Pancreas (tissue), 10 donors: ENCODE data around the gene PPP2R1A. TPM values are rescaled to one million over a fixed set of nuclear protein-coding genes. Genes with fewer than 3 reads are reported as not detected.

ENCODE experiments used
- ATAC-seq, 4 donors: fragments of 200-7000 bp; cut with Tn5 transposase; one replicate each; pipeline versions ENCODE4 v1.8.0 to v1.9.1; 2020; ENCODE audit warnings: mild to moderate bottlenecking in 4 of 4, moderate library complexity in 4 of 4
- DNase-seq, 6 donors: peaks; one replicate each; pipeline ENCODE4 v3.0.0-alpha.2; 2020
- FAIRE-seq: peaks from 2 replicates; lab custom pipeline; 2012; peaks lifted over from hg19 to GRCh38; lab: Jason Lieb, UNC
- H3K27ac ChIP-seq, 4 donors: fragments of 200-600 bp; sonication (generic); 1 replicate in 3 of 4; 2 replicates in 1 of 4; pipeline versions ENCODE4 v1.5.0 to v1.8.0; 2020
- H3K27me3 ChIP-seq, 4 donors: fragments of 200-600 bp; one replicate each; pipeline ENCODE4 v1.8.0; 2021
- H3K36me3 ChIP-seq, 3 donors: fragments of 200-600 bp; sonication (generic) in 1 of 3; one replicate each; pipeline versions ENCODE4 v1.5.0 to v1.8.0; 2020 to 2021
- H3K4me1 ChIP-seq, 3 donors: fragments of 200-600 bp; one replicate each; pipeline ENCODE4 v1.8.0; 2021
- H3K4me3 ChIP-seq, 4 donors: fragments of 200-600 bp; sonication (generic) in 2 of 4; one replicate each; pipeline versions ENCODE4 v1.5.0 to v1.8.0; 2020 to 2021
- H3K9me3 ChIP-seq, 4 donors: fragments of 200-600 bp; one replicate each; pipeline ENCODE4 v1.8.0; 2021
- CTCF ChIP-seq, 4 donors: fragments of 200-600 bp; sonication (generic) in 3 of 4; IDR thresholded peaks; one replicate each; pipeline versions ENCODE4 v1.5.0 to v1.8.0; 2021; ENCODE audit warnings: antibody characterized with exemption in 4 of 4
- WGBS, 2 donors: extraction: QIAGEN DNeasy Blood & Tissue Kit; methylation state at CpG; one replicate each; pipeline ENCODE4 v1.1.7; 2013; 5-methylcytosine and 5-hydroxymethylcytosine counted together
- intact Hi-C, 3 donors: fragments of 100-400 bp; cut with DNase I; formaldehyde crosslinking; loops; one replicate each; pipeline versions ENCODE4 v1.11.1 to v1.14.2; 2022
- polyA plus RNA-seq, 2 donors: library from polyadenylated mRNA; stranded (reverse); fragments of 200-250 nt; gene quantifications; one replicate each; pipeline ENCODE4 v1.2.3, GENCODE V29; 2013
- total RNA-seq, 6 donors: library from RNA; stranded (reverse); fragmentation: NEBNext Ultra II Directional in 4 of 6; extraction: Animal tissue kit (Norgen Biotek cat#: 25700) in 4 of 6; gene quantifications; one replicate each; pipeline versions ENCODE4 v1.2.1 to v1.2.4, GENCODE V29; 2021 to 2023
- donor health status: healthy with polysubstance abuse.
- donor health status: DM: no; HTN: no; CAD: no; lungs with moderate emphysema.
- donor health status: DM: no; HTN: no; CAD: no.
- donor health status: control.
- donor health status: control.
- donor health status: Bipolar disorder and iron deficiency.
- donor health status: DM: yes; HTN: yes; CAD: no.
- donor health status: DM: no; HTN: no; CAD: no.
- donor health status: DM: no; HTN: no; CAD: no.
- donor health status: DM: yes; HTN: yes; CAD: no.

Gene PPP2R1A
- total and polyA plus RNA-seq, 8 donors = 70.9 to 119 (median 99.1) TPM

- no peaks in the 10 kb centered on the region for H3K27me3 ChIP-seq
- H3K36me3 ChIP-seq = no peaks in the 10 kb centered on the region
- FAIRE-seq (no peak), DNase-seq (peak in 1 of 6 donors; percentile 56), ATAC-seq (peak in 3 of 4 donors; percentile 6 to 20 (median 10))
- peak overlapping the region; percentile 91 to 98 (median 96) for H3K4me3 ChIP-seq
- no peak for TF ChIP-seq CTCF (IDR thresholded peaks at IDR 0.05)
- intact Hi-C loops = no loop called here
- H3K4me1 ChIP-seq = peaks cover 0 to 7% (median 5%) of the 10 kb centered on the region in 3 donors
- no peaks in the 10 kb centered on the region for H3K9me3 ChIP-seq
- peak overlapping the region; percentile 90 to 96 (median 94) for H3K27ac ChIP-seq
- 11 to 15% methylated on average over 11 of the region's 11 CpGs for WGBS, 2 donors
Measured at GRCh38 chr19:52270266-52270885, 80.5 kb downstream of the PPP2R1A start.

GRCh38 chr19:52273301-52273700, 83.4 kb downstream of the PPP2R1A start:
- no peak for DNase-seq
- H3K27me3 ChIP-seq = no peaks in the 10 kb centered on the region
- H3K36me3 ChIP-seq = no peaks in the 10 kb centered on the region
- no peak for ATAC-seq
- FAIRE-seq = no peak
- TF ChIP-seq CTCF (IDR thresholded peaks at IDR 0.05) = no peak
- H3K4me3 ChIP-seq = no peak overlapping the region
- H3K4me1 ChIP-seq = peaks cover 0 to 7% (median 5%) of the 10 kb centered on the region in 3 donors
- H3K9me3 ChIP-seq = no peaks in the 10 kb centered on the region
- no peak overlapping the region for H3K27ac ChIP-seq
- WGBS, 2 donors = 95 to 100% methylated on average over 2 of the region's 2 CpGs
- intact Hi-C loops = no loop called here

GRCh38 chr19:52274191-52274590, 84.3 kb downstream of the PPP2R1A start:
- no peak for ATAC-seq
- 84 to 87% methylated on average over 5 of the region's 5 CpGs for WGBS, 2 donors

GRCh38 chr19:52275988-52276387, 86.1 kb downstream of the PPP2R1A start:
- Histone ChIP-seq H3K4me1 (no peaks in the 10 kb centered on the region), H3K36me3 (no peaks in the 10 kb centered on the region), H3K27ac (no peak overlapping the region), H3K9me3 (no peaks in the 10 kb centered on the region), H3K27me3 (no peaks in the 10 kb centered on the region), H3K4me3 (no peak overlapping the region)
- no peak for TF ChIP-seq CTCF (IDR thresholded peaks at IDR 0.05)
- ATAC-seq (no peak), FAIRE-seq (no peak), DNase-seq (no peak)
- intact Hi-C loops = no loop called here
- WGBS, 2 donors = 90 to 93% methylated on average over 5 of the region's 5 CpGs

More at GRCh38 chr19:52274191-52274590, 84.3 kb downstream of the PPP2R1A start:
- Histone ChIP-seq H3K27me3 (no peaks in the 10 kb centered on the region), H3K27ac (no peak overlapping the region), H3K4me3 (no peak overlapping the region), H3K9me3 (no peaks in the 10 kb centered on the region), H3K36me3 (no peaks in the 10 kb centered on the region), H3K4me1 (peaks cover 0 to 3% (median 0%) of the 10 kb centered on the region in 3 donors)
- no peak for DNase-seq
- intact Hi-C loops = no loop called here
- no peak for TF ChIP-seq CTCF (IDR thresholded peaks at IDR 0.05)
- no peak for FAIRE-seq

GRCh38 chr19:52277471-52277870, 87.6 kb downstream of the PPP2R1A start:
- Histone ChIP-seq H3K27me3 (no peaks in the 10 kb centered on the region), H3K27ac (no peak overlapping the region), H3K4me1 (no peaks in the 10 kb centered on the region), H3K4me3 (no peak overlapping the region), H3K36me3 (no peaks in the 10 kb centered on the region), H3K9me3 (no peaks in the 10 kb centered on the region)
- TF ChIP-seq CTCF (IDR thresholded peaks at IDR 0.05) = no peak
- WGBS, 2 donors = 89% methylated on average over 6 of the region's 6 CpGs
- ATAC-seq (no peak), DNase-seq (no peak), FAIRE-seq (no peak)
- intact Hi-C loops = no loop called here
